ENCODE results near the gene SEC24D. TPM values are rescaled to one million over a fixed set of nuclear protein-coding genes. Genes with fewer than 3 reads are reported as not detected.

The SEC24D gene
- polyA plus RNA-seq, 1 donor, result 44.3 TPM

- DNase-seq, result no peak
These were observed 83.4 kb downstream of the SEC24D start for GRCh38 chr4:118752551-118752950.

GRCh38 chr4:118751629-118752323 lies 84.2 kb downstream of the SEC24D start:
- no peak for DNase-seq

GRCh38 chr4:118749347-118749988 lies 86.5 kb downstream of the SEC24D start:
- no peak for DNase-seq

- no peak for DNase-seq
These were observed 89.5 kb downstream of the SEC24D start for GRCh38 chr4:118746251-118746919.

- DNase-seq, result no peak
These were observed 90.6 kb downstream of the SEC24D start for GRCh38 chr4:118745357-118745756.

GRCh38 chr4:118743867-118744266 lies 92.1 kb downstream of the SEC24D start:
- no peak for DNase-seq

- DNase-seq, result no peak
These were observed 93.9 kb downstream of the SEC24D start for GRCh38 chr4:118742050-118742449.

GRCh38 chr4:118741301-118741855 lies 94.5 kb downstream of the SEC24D start:
- DNase-seq, result no peak

GRCh38 chr4:118740869-118741268 lies 95.1 kb downstream of the SEC24D start:
- DNase-seq, result no peak

GRCh38 chr4:118739022-118739713 lies 96.8 kb downstream of the SEC24D start:
- no peak for DNase-seq

- DNase-seq, result no peak
These were observed 97.8 kb downstream of the SEC24D start for GRCh38 chr4:118738090-118738489.

- no peak for DNase-seq
These were observed 99.0 kb downstream of the SEC24D start for GRCh38 chr4:118736900-118737299.

GRCh38 chr4:118734491-118735205 lies 101.3 kb downstream of the SEC24D start:
- DNase-seq, result no peak

- DNase-seq, result no peak
These were observed 103.2 kb downstream of the SEC24D start for GRCh38 chr4:118732591-118733330.

GRCh38 chr4:118730683-118731082 lies 105.2 kb downstream of the SEC24D start:
- no peak for DNase-seq

- DNase-seq, result no peak
These were observed 106.3 kb downstream of the SEC24D start for GRCh38 chr4:118729287-118730286.

- no peak for DNase-seq
These were observed 108.6 kb downstream of the SEC24D start for GRCh38 chr4:118727360-118727759.

GRCh38 chr4:118723369-118723768 lies 112.6 kb downstream of the SEC24D start:
- DNase-seq, result no peak

- DNase-seq, result no peak
These were observed 114.2 kb downstream of the SEC24D start for GRCh38 chr4:118721752-118722151.
